COLO668 (cell line): ENCODE measurements around the gene GPR158.
A peak's percentile ranks its signal among the peaks of the same experiment; 100 is the strongest.

Experiments
- DNase-seq: peaks from one replicate; lab custom pipeline; 2025; ENCODE audit not compliant: unreplicated experiment; lab: John Stamatoyannopoulos, UW

Gene GPR158

GRCh38 chr10:25206693-25207414 is 32.1 kb downstream of the GPR158 start:
- DNase-seq, result no peak

GRCh38 chr10:25209618-25210017 is 34.8 kb downstream of the GPR158 start:
- DNase-seq, result no peak

GRCh38 chr10:25210265-25210664 is 35.5 kb downstream of the GPR158 start:
- no peak for DNase-seq

- DNase-seq, result no peak
Observed at GRCh38 chr10:25220156-25220555, 45.4 kb downstream of the GPR158 start.

GRCh38 chr10:25222085-25222660 is 47.4 kb downstream of the GPR158 start:
- no peak for DNase-seq

- DNase-seq, result peak; percentile 5
Observed at GRCh38 chr10:25226775-25227682, 52.2 kb downstream of the GPR158 start.

GRCh38 chr10:25231751-25232150 is 57.0 kb downstream of the GPR158 start:
- no peak for DNase-seq

- no peak for DNase-seq
Observed at GRCh38 chr10:25232204-25232603, 57.4 kb downstream of the GPR158 start.

- DNase-seq, result no peak
Observed at GRCh38 chr10:25245165-25245564, 70.4 kb downstream of the GPR158 start.

GRCh38 chr10:25257646-25258045 is 82.8 kb downstream of the GPR158 start:
- DNase-seq, result no peak

GRCh38 chr10:25261110-25261509 is 86.3 kb downstream of the GPR158 start:
- no peak for DNase-seq

GRCh38 chr10:25261558-25261957 is 86.8 kb downstream of the GPR158 start:
- DNase-seq, result peak; percentile 3

- no peak for DNase-seq
Observed at GRCh38 chr10:25263931-25264330, 89.1 kb downstream of the GPR158 start.

GRCh38 chr10:25278180-25278579 is 103.4 kb downstream of the GPR158 start:
- DNase-seq, result no peak

GRCh38 chr10:25280076-25280475 is 105.3 kb downstream of the GPR158 start:
- no peak for DNase-seq

GRCh38 chr10:25280573-25280972 is 105.8 kb downstream of the GPR158 start:
- no peak for DNase-seq

GRCh38 chr10:25285809-25286208 is 111.0 kb downstream of the GPR158 start:
- no peak for DNase-seq

GRCh38 chr10:25288181-25288580 is 113.4 kb downstream of the GPR158 start:
- DNase-seq, result no peak

- DNase-seq, result no peak
Observed at GRCh38 chr10:25294032-25294926, 119.5 kb downstream of the GPR158 start.

GRCh38 chr10:25296324-25296723 is 121.5 kb downstream of the GPR158 start:
- no peak for DNase-seq

- DNase-seq, result no peak
Observed at GRCh38 chr10:25297466-25297865, 122.7 kb downstream of the GPR158 start.
